ENCODE results near the gene IP6K1. TPM values are rescaled to one million over a fixed set of nuclear protein-coding genes. Genes with fewer than 3 reads are reported as not detected.

IP6K1 gene
- total and polyA plus RNA-seq, 11 donors, result 8.9 to 36.6 (median 20.4) TPM

- intact Hi-C loops (cut with DNase I), result loop anchor here in 3 of 10 donors (5.0 kb wide), 2 partner anchors 64 to 179 kb away; partner anchors contain the start of genes IP6K1 (in 2 of the 3) and MST1R (in 1 of the 3)
- DNase-seq (peak in 4 of 5 donors; percentile 57 to 75 (median 70)), ATAC-seq (peak in 3 of 4 donors; percentile 5 to 20 (median 9))
- peak overlapping the region; percentile 60 to 98 (median 92) for H3K27ac ChIP-seq
- H3K4me1 ChIP-seq, result peaks cover 13 to 43% (median 28%) of the 10 kb centered on the region in 12 donors
- peaks cover 2 to 53% (median 45%) of the 10 kb centered on the region in 9 donors for H3K36me3 ChIP-seq
- TF ChIP-seq POLR2A (IDR thresholded peaks at IDR 0.05), result no peak
- no peak for TF ChIP-seq CTCF (IDR thresholded peaks at IDR 0.05)
- 0 to 2% (median 1%) methylated on average over 17 to 20 of the region's 20 CpGs for WGBS, 4 donors
- H3K4me3 ChIP-seq, result peak overlapping the region; percentile 73 to 100 (median 96)
- H3K9me3 ChIP-seq, result no peaks in the 10 kb centered on the region
- no peaks in the 10 kb centered on the region for H3K27me3 ChIP-seq
Observed at GRCh38 chr3:49723296-49723627, 63.1 kb downstream of the IP6K1 start.

GRCh38 chr3:49722896-49723295, 63.4 kb downstream of the IP6K1 start:
- TF ChIP-seq POLR2A (IDR thresholded peaks at IDR 0.05), result no peak
- no peak for TF ChIP-seq CTCF (IDR thresholded peaks at IDR 0.05)
- Histone ChIP-seq H3K27me3 (no peaks in the 10 kb centered on the region), H3K4me1 (peaks cover 13 to 44% (median 28%) of the 10 kb centered on the region in 12 donors), H3K27ac (peak overlapping the region in 11 of 12 donors; percentile 84 to 98 (median 92)), H3K36me3 (peaks cover 2 to 49% (median 42%) of the 10 kb centered on the region in 9 donors), H3K4me3 (peak overlapping the region; percentile 73 to 100 (median 96)), H3K9me3 (no peaks in the 10 kb centered on the region)
- intact Hi-C loops (cut with DNase I), result loop anchor here in 3 of 10 donors (5.0 kb wide), 2 partner anchors 64 to 179 kb away; partner anchors contain the start of genes IP6K1 (in 2 of the 3) and MST1R (in 1 of the 3)
- DNase-seq (peak in 2 of 5 donors; percentile 23 to 27), ATAC-seq (no peak)
- 51 to 68% (median 58%) methylated on average over 8 of the region's 8 CpGs for WGBS, 4 donors

GRCh38 chr3:49721896-49722781, 64.2 kb downstream of the IP6K1 start:
- ATAC-seq (no peak), DNase-seq (peak in 3 of 5 donors; percentile 18 to 51 (median 29))
- peaks cover 0 to 42% (median 35%) of the 10 kb centered on the region in 9 donors for H3K36me3 ChIP-seq
- H3K9me3 ChIP-seq, result no peaks in the 10 kb centered on the region
- no peaks in the 10 kb centered on the region for H3K27me3 ChIP-seq
- no peak for TF ChIP-seq POLR2A (IDR thresholded peaks at IDR 0.05)
- no peak for TF ChIP-seq CTCF (IDR thresholded peaks at IDR 0.05)
- intact Hi-C loops (cut with DNase I), result loop anchor here in 3 of 10 donors (5.0 kb wide), 2 partner anchors 65 to 180 kb away; partner anchors contain the start of genes IP6K1 (in 2 of the 3) and MST1R (in 1 of the 3)
- WGBS, 4 donors, result 84 to 91% (median 87%) methylated on average over 15 to 26 of the region's 26 CpGs
- peak overlapping the region in 6 of 12 donors; percentile 95 to 99 (median 98) for H3K4me3 ChIP-seq
- no peak overlapping the region for H3K27ac ChIP-seq
- H3K4me1 ChIP-seq, result peaks cover 13 to 44% (median 28%) of the 10 kb centered on the region in 12 donors

GRCh38 chr3:49721596-49721895, 64.8 kb downstream of the IP6K1 start:
- no peaks in the 10 kb centered on the region for H3K27me3 ChIP-seq
- H3K27ac ChIP-seq, result no peak overlapping the region
- peak in 1 of 5 donors; percentile 43 for DNase-seq
- intact Hi-C loops (cut with DNase I), result loop anchor here in 3 of 10 donors (5.0 kb wide), 2 partner anchors 66 to 181 kb away; partner anchors contain the start of genes IP6K1 (in 2 of the 3) and MST1R (in 1 of the 3)
- H3K9me3 ChIP-seq, result no peaks in the 10 kb centered on the region
- 72 to 86% (median 81%) methylated on average over 8 to 9 of the region's 9 CpGs for WGBS, 4 donors
- peaks cover 0 to 41% (median 33%) of the 10 kb centered on the region in 9 donors for H3K36me3 ChIP-seq
- H3K4me3 ChIP-seq, result no peak overlapping the region
- peaks cover 13 to 44% (median 28%) of the 10 kb centered on the region in 12 donors for H3K4me1 ChIP-seq
- ATAC-seq, result no peak
- no peak for TF ChIP-seq CTCF (IDR thresholded peaks at IDR 0.05)
- TF ChIP-seq POLR2A (IDR thresholded peaks at IDR 0.05), result no peak
